Measurements from ENCODE around the gene USP16.

USP16 gene

DNA sequence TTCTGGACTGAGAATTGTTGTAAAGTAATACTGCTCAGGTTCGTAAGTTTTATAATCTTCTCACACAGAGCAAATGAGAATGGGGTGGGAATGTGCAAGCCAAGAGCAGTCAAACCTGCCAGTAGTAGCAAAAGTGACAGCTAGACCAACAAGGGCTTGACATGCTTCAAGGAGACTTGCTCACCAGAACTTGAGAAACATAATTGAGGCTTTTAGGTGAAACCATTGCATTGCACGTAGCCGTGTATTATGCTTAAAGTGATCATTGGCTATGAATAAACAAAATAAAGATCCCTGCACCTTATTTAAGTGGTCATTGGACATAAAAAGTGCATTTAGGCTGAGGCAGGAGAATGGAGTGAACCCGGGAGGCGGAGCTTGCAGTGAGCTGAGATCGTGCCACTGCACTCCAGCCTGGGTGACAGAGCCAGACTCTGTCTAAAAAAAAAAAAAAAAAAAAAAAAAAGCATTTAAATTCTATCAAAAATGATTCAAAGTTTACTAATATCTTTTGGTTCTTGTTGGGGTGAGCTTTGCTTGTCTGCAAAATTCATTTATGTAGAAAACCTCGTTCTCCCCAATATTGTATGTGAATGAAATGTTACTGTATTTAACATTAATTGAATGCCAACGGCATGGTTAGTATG is 60.8 kb downstream of the USP16 start:
- no peak for DNase-seq

GRCh38 chr21:29091033-29091432 is 66.6 kb downstream of the USP16 start:
- DNase-seq = no peak

- DNase-seq = no peak
These were observed 67.9 kb downstream of the USP16 start for GRCh38 chr21:29092102-29092959.

DNA sequence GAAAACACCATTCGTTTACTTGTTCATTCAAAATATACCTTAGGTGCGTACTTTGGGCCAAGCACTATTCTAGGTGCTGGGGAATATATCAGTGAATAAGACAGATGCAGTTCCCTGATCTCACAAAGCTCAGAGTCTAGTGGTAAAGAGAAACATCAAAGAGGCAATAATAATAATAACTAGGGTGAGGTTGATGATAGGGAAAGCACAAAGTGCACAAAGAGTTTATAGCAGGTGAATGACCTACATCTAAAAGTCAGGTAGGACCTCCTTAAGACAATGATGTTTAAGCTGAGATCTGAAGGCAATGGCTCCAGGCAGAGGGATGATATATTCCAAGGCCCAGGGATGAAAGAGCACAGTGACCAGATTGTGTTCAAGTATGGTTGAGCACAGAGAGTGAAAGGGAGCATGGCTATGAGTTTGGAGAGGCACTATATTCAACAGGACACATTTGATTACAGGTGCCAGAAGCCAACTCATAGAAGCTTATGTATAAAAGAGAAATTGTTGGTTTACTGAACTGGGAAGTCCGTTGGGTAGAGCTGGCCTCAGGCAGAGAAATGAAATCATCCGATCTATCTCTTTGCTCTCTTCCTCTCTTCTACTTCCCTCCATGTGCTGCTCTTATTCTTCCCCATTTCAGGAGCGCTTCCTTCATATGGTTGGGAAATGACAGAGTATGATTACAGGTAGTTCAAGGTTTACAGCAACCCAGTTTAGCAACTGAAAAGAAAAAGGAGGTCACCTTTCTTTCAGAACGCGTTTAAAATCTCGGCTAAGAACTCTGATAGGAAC is 71.9 kb downstream of the USP16 start:
- no peak for DNase-seq

GRCh38 chr21:29098156-29098555 is 73.7 kb downstream of the USP16 start:
- no peak for DNase-seq

GRCh38 chr21:29102791-29103257 is 78.4 kb downstream of the USP16 start:
- DNase-seq = no peak
